K562 (cell line): ENCODE measurements around the gene SLC7A1.

Experiments used
- TCF7L2 ChIP-seq: fragments of 150-350 bp; IDR thresholded peaks from 2 replicates; pipeline ENCODE4 v1.6.1; 2016; ENCODE audit warnings: low read depth, mild to moderate bottlenecking, low read length, moderate library complexity
- TOE1 ChIP-seq, 2 experiments: fragments of 450-650 bp in 1 of 2; sonication (generic) in 1 of 2; formaldehyde crosslinking in 1 of 2; IDR thresholded peaks; 2 replicates each; pipeline versions ENCODE4 v1.7.1 to v1.8.0; 2016 to 2022; ENCODE audit warnings: borderline replicate concordance in 2 of 2, mild to moderate bottlenecking in 2 of 2, antibody characterized with exemption in 1 of 2, inconsistent platforms in 1 of 2, low read depth in 1 of 2, missing genetic modification reagents in 1 of 2, moderate library complexity in 1 of 2
- TF ChIP-seq, protein P1 (sequence below), 2 experiments: fragments of 450-650 bp; formaldehyde crosslinking in 1 of 2; IDR thresholded peaks; 2 replicates each; pipeline versions ENCODE4 v1.4.0 to v1.6.1; 2014 to 2020; ENCODE audit warnings: mild to moderate bottlenecking in 2 of 2, borderline replicate concordance in 1 of 2, low read depth in 1 of 2

DNA sequence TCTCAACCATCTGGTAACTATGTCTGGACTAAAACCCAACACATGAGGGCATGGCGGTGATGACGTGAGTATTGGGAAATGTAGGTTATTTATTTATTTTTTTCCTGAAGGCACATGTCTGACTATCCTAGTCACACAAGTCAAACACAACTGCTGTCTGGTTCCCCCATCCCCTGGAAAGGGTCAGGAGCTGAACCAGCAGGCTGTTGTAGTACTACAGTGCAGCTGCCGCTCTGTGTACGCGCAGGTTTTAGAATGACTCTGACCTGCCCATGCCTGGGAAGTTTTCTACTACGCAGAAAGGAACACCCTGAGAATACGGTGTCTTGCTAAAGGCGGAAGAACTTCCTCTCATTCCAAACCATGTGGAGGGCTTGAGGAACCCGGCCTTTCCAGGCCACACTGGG, 1.2 kb downstream of the SLC7A1 start:
- TF ChIP-seq TOE1 (IDR thresholded peaks at IDR 0.05; ENCODE audit: borderline replicate concordance) = no peak
- TF ChIP-seq TOE1 (CRISPR knock-in tag; IDR thresholded peaks at IDR 0.05; ENCODE audit: borderline replicate concordance, low read depth) = no peak
- TF ChIP-seq, protein P1, sequence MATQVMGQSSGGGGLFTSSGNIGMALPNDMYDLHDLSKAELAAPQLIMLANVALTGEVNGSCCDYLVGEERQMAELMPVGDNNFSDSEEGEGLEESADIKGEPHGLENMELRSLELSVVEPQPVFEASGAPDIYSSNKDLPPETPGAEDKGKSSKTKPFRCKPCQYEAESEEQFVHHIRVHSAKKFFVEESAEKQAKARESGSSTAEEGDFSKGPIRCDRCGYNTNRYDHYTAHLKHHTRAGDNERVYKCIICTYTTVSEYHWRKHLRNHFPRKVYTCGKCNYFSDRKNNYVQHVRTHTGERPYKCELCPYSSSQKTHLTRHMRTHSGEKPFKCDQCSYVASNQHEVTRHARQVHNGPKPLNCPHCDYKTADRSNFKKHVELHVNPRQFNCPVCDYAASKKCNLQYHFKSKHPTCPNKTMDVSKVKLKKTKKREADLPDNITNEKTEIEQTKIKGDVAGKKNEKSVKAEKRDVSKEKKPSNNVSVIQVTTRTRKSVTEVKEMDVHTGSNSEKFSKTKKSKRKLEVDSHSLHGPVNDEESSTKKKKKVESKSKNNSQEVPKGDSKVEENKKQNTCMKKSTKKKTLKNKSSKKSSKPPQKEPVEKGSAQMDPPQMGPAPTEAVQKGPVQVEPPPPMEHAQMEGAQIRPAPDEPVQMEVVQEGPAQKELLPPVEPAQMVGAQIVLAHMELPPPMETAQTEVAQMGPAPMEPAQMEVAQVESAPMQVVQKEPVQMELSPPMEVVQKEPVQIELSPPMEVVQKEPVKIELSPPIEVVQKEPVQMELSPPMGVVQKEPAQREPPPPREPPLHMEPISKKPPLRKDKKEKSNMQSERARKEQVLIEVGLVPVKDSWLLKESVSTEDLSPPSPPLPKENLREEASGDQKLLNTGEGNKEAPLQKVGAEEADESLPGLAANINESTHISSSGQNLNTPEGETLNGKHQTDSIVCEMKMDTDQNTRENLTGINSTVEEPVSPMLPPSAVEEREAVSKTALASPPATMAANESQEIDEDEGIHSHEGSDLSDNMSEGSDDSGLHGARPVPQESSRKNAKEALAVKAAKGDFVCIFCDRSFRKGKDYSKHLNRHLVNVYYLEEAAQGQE (IDR thresholded peaks at IDR 0.05; ENCODE audit: borderline replicate concordance) = no peak
- TF ChIP-seq, protein P1 (CRISPR knock-in tag; IDR thresholded peaks at IDR 0.05; ENCODE audit: low read depth) = no peak
- TF ChIP-seq TCF7L2 = no peak
